ENCODE data around the gene NLRP8.
"Not testable (repeated sequence)": the region's sequence is repeated elsewhere in the genome, so short reads cannot be mapped to it uniquely, and the experiment has no call there.

The NLRP8 gene

GRCh38 chr19:55986487-55986886 is 38.9 kb downstream of the NLRP8 start, which contains the start of gene NLRP5:
Gene NLRP5 (plus strand): TSS chr19:55986775.
- H3K4me3 ChIP-seq (ENCODE audit: low read length) = no peak within 1 kb of the TSS
- H3K27me3 ChIP-seq (ENCODE audit: control insufficient read depth, insufficient read depth, low read length) = no peaks in the 10 kb centered on the region
- H3K36me3 ChIP-seq (ENCODE audit: control insufficient read depth, insufficient read depth, low read length) = no peaks in the 10 kb centered on the region
- no peaks in the 10 kb centered on the region for H3K4me1 ChIP-seq (ENCODE audit: control insufficient read depth, insufficient read depth, low read length)
- no peak within 1 kb of the TSS for H3K27ac ChIP-seq (ENCODE audit: low read depth, low read length)
- no peak within 1 kb of the TSS for H3K9ac ChIP-seq (ENCODE audit: low read length)

GRCh38 chr19:55990831-55991230 is 43.2 kb downstream of the NLRP8 start:
- no peak overlapping the region for H3K27ac ChIP-seq (ENCODE audit: low read depth, low read length)
- H3K4me1 ChIP-seq (ENCODE audit: control insufficient read depth, insufficient read depth, low read length) = no peaks in the 10 kb centered on the region
- no peak overlapping the region for H3K9ac ChIP-seq (ENCODE audit: low read length)
- no peaks in the 10 kb centered on the region for H3K36me3 ChIP-seq (ENCODE audit: control insufficient read depth, insufficient read depth, low read length)
- no peak overlapping the region for H3K4me3 ChIP-seq (ENCODE audit: low read length)
- H3K27me3 ChIP-seq (ENCODE audit: control insufficient read depth, insufficient read depth, low read length) = no peaks in the 10 kb centered on the region

- no peaks in the 10 kb centered on the region for H3K36me3 ChIP-seq (ENCODE audit: control insufficient read depth, insufficient read depth, low read length)
- no peak overlapping the region for H3K27ac ChIP-seq (ENCODE audit: low read depth, low read length)
- H3K4me3 ChIP-seq (ENCODE audit: low read length) = no peak overlapping the region
- no peak overlapping the region for H3K9ac ChIP-seq (ENCODE audit: low read length)
- H3K27me3 ChIP-seq (ENCODE audit: control insufficient read depth, insufficient read depth, low read length) = no peaks in the 10 kb centered on the region
- no peaks in the 10 kb centered on the region for H3K4me1 ChIP-seq (ENCODE audit: control insufficient read depth, insufficient read depth, low read length)
These were observed 45.9 kb downstream of the NLRP8 start for GRCh38 chr19:55993492-55993891.

GRCh38 chr19:56014765-56015164 is 67.1 kb downstream of the NLRP8 start:
- Histone ChIP-seq H3K27ac (ENCODE audit: low read depth, low read length) (no peak overlapping the region), H3K9ac (ENCODE audit: low read length) (no peak overlapping the region), H3K4me3 (ENCODE audit: low read length) (no peak overlapping the region), H3K27me3 (ENCODE audit: control insufficient read depth, insufficient read depth, low read length) (no peaks in the 10 kb centered on the region), H3K4me1 (ENCODE audit: control insufficient read depth, insufficient read depth, low read length) (no peaks in the 10 kb centered on the region), H3K36me3 (ENCODE audit: control insufficient read depth, insufficient read depth, low read length) (no peaks in the 10 kb centered on the region)

GRCh38 chr19:56015756-56016155 is 68.1 kb downstream of the NLRP8 start:
- Histone ChIP-seq H3K27ac (ENCODE audit: low read depth, low read length) (no peak overlapping the region), H3K4me1 (ENCODE audit: control insufficient read depth, insufficient read depth, low read length) (no peaks in the 10 kb centered on the region)

GRCh38 chr19:56019325-56019724 is 71.7 kb downstream of the NLRP8 start:
- H3K27ac ChIP-seq (ENCODE audit: low read depth, low read length); H3K4me1 ChIP-seq (ENCODE audit: control insufficient read depth, insufficient read depth, low read length); H3K36me3 ChIP-seq (ENCODE audit: control insufficient read depth, insufficient read depth, low read length); H3K4me3 ChIP-seq (ENCODE audit: low read length); H3K9ac ChIP-seq (ENCODE audit: low read length); H3K27me3 ChIP-seq (ENCODE audit: control insufficient read depth, insufficient read depth, low read length): not testable (repeated sequence)

More at GRCh38 chr19:56015756-56016155, 68.1 kb downstream of the NLRP8 start:
- H3K36me3 ChIP-seq (ENCODE audit: control insufficient read depth, insufficient read depth, low read length) = no peaks in the 10 kb centered on the region
- no peak overlapping the region for H3K9ac ChIP-seq (ENCODE audit: low read length)
- no peaks in the 10 kb centered on the region for H3K27me3 ChIP-seq (ENCODE audit: control insufficient read depth, insufficient read depth, low read length)
- no peak overlapping the region for H3K4me3 ChIP-seq (ENCODE audit: low read length)

GRCh38 chr19:56020355-56020975 is 72.8 kb downstream of the NLRP8 start:
- not testable (repeated sequence) for H3K36me3 ChIP-seq (ENCODE audit: control insufficient read depth, insufficient read depth, low read length); H3K27ac ChIP-seq (ENCODE audit: low read depth, low read length)

GRCh38 chr19:56026769-56027168 is 79.1 kb downstream of the NLRP8 start:
- H3K36me3 ChIP-seq (ENCODE audit: control insufficient read depth, insufficient read depth, low read length) = no peaks in the 10 kb centered on the region
- H3K27ac ChIP-seq (ENCODE audit: low read depth, low read length) = no peak overlapping the region
- H3K4me3 ChIP-seq (ENCODE audit: low read length) = no peak overlapping the region
- H3K9ac ChIP-seq (ENCODE audit: low read length) = no peak overlapping the region
- no peaks in the 10 kb centered on the region for H3K27me3 ChIP-seq (ENCODE audit: control insufficient read depth, insufficient read depth, low read length)
- H3K4me1 ChIP-seq (ENCODE audit: control insufficient read depth, insufficient read depth, low read length) = no peaks in the 10 kb centered on the region

More at GRCh38 chr19:56020355-56020975, 72.8 kb downstream of the NLRP8 start:
- H3K4me1 ChIP-seq (ENCODE audit: control insufficient read depth, insufficient read depth, low read length); H3K27me3 ChIP-seq (ENCODE audit: control insufficient read depth, insufficient read depth, low read length); H3K4me3 ChIP-seq (ENCODE audit: low read length); H3K9ac ChIP-seq (ENCODE audit: low read length): not testable (repeated sequence)
